ENCODE results near the gene RGS9.

RGS9 gene

GRCh38 chr17:65147955-65148354 is 10.8 kb downstream of the RGS9 start:
- DNase-seq (ENCODE audit: low read depth, low spot score) = no peak
- no peak overlapping the region for H3K4me3 ChIP-seq (ENCODE audit: low read length)

GRCh38 chr17:65154770-65155589 is 17.8 kb downstream of the RGS9 start:
- no peak for DNase-seq (ENCODE audit: low read depth, low spot score)
- H3K4me3 ChIP-seq (ENCODE audit: low read length) = no peak overlapping the region

- DNase-seq (ENCODE audit: low read depth, low spot score) = peak; percentile 64
- H3K4me3 ChIP-seq (ENCODE audit: low read length) = no peak overlapping the region
These were observed 18.5 kb downstream of the RGS9 start for GRCh38 chr17:65155622-65156021.

- no peak overlapping the region for H3K4me3 ChIP-seq (ENCODE audit: low read length)
- DNase-seq (ENCODE audit: low read depth, low spot score) = no peak
These were observed 19.1 kb downstream of the RGS9 start for GRCh38 chr17:65156185-65156834.

- H3K4me3 ChIP-seq (ENCODE audit: low read length) = no peak overlapping the region
- DNase-seq (ENCODE audit: low read depth, low spot score) = no peak
These were observed 19.8 kb downstream of the RGS9 start for GRCh38 chr17:65156835-65157565.

- no peak overlapping the region for H3K4me3 ChIP-seq (ENCODE audit: low read length)
- DNase-seq (ENCODE audit: low read depth, low spot score) = no peak
These were observed 20.9 kb downstream of the RGS9 start for GRCh38 chr17:65158041-65158440.

GRCh38 chr17:65158622-65159021 is 21.5 kb downstream of the RGS9 start:
- H3K4me3 ChIP-seq (ENCODE audit: low read length) = no peak overlapping the region
- DNase-seq (ENCODE audit: low read depth, low spot score) = peak; percentile 67

- no peak overlapping the region for H3K4me3 ChIP-seq (ENCODE audit: low read length)
- no peak for DNase-seq (ENCODE audit: low read depth, low spot score)
These were observed 23.3 kb downstream of the RGS9 start for GRCh38 chr17:65160516-65160915.

GRCh38 chr17:65163990-65164495 is 26.9 kb downstream of the RGS9 start:
- DNase-seq (ENCODE audit: low read depth, low spot score) = peak; percentile 59

GRCh38 chr17:65166787-65167186 is 29.6 kb downstream of the RGS9 start:
- no peak for DNase-seq (ENCODE audit: low read depth, low spot score)
- no peak overlapping the region for H3K4me3 ChIP-seq (ENCODE audit: low read length)

More at GRCh38 chr17:65163990-65164495, 26.9 kb downstream of the RGS9 start:
- H3K4me3 ChIP-seq (ENCODE audit: low read length) = no peak overlapping the region

- H3K4me3 ChIP-seq (ENCODE audit: low read length) = no peak overlapping the region
- DNase-seq (ENCODE audit: low read depth, low spot score) = no peak
These were observed 30.4 kb downstream of the RGS9 start for GRCh38 chr17:65167566-65167965.

- DNase-seq (ENCODE audit: low read depth, low spot score) = no peak
- H3K4me3 ChIP-seq (ENCODE audit: low read length) = no peak overlapping the region
These were observed 32.5 kb downstream of the RGS9 start for GRCh38 chr17:65169691-65170090.

GRCh38 chr17:65170839-65171238 is 33.7 kb downstream of the RGS9 start:
- no peak overlapping the region for H3K4me3 ChIP-seq (ENCODE audit: low read length)
- no peak for DNase-seq (ENCODE audit: low read depth, low spot score)

- DNase-seq (ENCODE audit: low read depth, low spot score) = peak; percentile 76
- H3K4me3 ChIP-seq (ENCODE audit: low read length) = no peak overlapping the region
These were observed 34.6 kb downstream of the RGS9 start for GRCh38 chr17:65171752-65172151.

GRCh38 chr17:65172496-65173136 is 35.4 kb downstream of the RGS9 start:
- DNase-seq (ENCODE audit: low read depth, low spot score) = no peak
- H3K4me3 ChIP-seq (ENCODE audit: low read length) = no peak overlapping the region

- peak; percentile 97 for DNase-seq (ENCODE audit: low read depth, low spot score)
- peak overlapping the region; percentile 1 for H3K4me3 ChIP-seq (ENCODE audit: low read length)
These were observed 36.2 kb downstream of the RGS9 start for GRCh38 chr17:65173284-65173793.

GRCh38 chr17:65173976-65174683 is 37.0 kb downstream of the RGS9 start:
- no peak for DNase-seq (ENCODE audit: low read depth, low spot score)
- peak overlapping the region; percentile 1 for H3K4me3 ChIP-seq (ENCODE audit: low read length)

GRCh38 chr17:65174974-65175373 is 37.8 kb downstream of the RGS9 start:
- H3K4me3 ChIP-seq (ENCODE audit: low read length) = no peak overlapping the region
- no peak for DNase-seq (ENCODE audit: low read depth, low spot score)

- no peak overlapping the region for H3K4me3 ChIP-seq (ENCODE audit: low read length)
- DNase-seq (ENCODE audit: low read depth, low spot score) = no peak
These were observed 38.8 kb downstream of the RGS9 start for GRCh38 chr17:65175952-65176351.

Data from Jurkat, Clone E6-1 (cell line).